Ramos (cell line): ENCODE measurements around the gene ERVMER34-1.

Source experiments
- in situ Hi-C: fragments of 300-500 bp; cut with MboI; formaldehyde crosslinking; loops from one replicate; pipeline ENCODE4 v1.14.3; 2022; ENCODE audit warnings: low sequenced_read_pairs; ENCODE audit not compliant: unreplicated experiment

The ERVMER34-1 gene, protein sequence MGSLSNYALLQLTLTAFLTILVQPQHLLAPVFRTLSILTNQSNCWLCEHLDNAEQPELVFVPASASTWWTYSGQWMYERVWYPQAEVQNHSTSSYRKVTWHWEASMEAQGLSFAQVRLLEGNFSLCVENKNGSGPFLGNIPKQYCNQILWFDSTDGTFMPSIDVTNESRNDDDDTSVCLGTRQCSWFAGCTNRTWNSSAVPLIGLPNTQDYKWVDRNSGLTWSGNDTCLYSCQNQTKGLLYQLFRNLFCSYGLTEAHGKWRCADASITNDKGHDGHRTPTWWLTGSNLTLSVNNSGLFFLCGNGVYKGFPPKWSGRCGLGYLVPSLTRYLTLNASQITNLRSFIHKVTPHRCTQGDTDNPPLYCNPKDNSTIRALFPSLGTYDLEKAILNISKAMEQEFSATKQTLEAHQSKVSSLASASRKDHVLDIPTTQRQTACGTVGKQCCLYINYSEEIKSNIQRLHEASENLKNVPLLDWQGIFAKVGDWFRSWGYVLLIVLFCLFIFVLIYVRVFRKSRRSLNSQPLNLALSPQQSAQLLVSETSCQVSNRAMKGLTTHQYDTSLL

DNA sequence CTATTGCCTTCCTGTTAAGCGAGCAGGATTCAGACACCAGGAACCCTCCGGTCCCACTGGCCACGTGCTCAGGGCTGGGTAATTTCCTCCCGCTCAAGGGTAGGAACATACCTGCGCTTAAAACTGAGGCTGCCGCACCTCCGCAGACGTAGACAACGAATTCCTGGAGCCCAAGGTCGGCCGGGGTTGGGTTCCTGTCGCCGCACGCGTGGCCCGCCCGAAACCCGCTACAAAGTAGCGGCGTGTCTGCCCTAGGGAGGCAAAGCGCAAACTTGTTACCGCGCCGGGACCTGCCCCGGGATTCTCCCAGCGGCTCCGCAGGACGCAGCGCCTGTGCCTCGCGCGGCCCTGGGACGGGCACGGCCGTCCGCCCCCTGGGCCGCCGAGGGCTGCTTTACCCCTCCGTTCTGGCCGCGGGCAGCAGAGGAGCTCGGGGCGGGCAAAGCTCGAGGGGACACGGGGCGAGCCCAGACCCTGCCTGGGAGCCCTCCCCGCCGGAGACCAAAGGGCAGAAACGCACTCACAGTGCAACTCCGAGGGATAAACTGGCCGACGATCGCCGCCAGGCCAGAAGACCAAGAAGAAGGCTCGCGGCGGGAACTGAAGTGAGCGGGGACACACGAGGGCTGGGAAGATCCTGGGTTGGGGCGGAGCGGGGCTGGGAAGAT lies at the start of gene ERVMER34-1:
Gene ERVMER34-1 (minus strand): TSS at position 607 of the 668 bp plus-strand sequence. CDS start 5,905 bp downstream, outside the sequence.
- in situ Hi-C loops: no loop called here

DNA sequence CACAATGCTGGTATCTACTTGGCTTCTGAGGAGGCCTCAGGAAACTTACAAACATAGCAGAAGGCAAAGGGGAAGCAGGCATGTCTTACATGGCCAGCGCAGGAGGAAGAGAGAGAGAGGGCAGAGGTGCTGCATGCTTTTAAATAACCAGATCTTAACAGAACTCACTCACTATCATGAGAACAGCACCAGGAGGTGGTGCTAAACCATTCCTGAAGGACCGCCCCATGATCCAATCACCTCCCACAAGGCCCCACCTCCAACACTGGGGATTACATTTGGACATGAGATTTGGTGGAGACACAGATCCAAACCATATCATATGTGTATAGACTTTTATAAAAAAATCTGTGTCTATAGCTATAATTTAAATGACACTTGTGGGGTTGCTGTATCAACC lies 48.6 kb upstream of the ERVMER34-1 start:
- in situ Hi-C loops: no loop called here

DNA sequence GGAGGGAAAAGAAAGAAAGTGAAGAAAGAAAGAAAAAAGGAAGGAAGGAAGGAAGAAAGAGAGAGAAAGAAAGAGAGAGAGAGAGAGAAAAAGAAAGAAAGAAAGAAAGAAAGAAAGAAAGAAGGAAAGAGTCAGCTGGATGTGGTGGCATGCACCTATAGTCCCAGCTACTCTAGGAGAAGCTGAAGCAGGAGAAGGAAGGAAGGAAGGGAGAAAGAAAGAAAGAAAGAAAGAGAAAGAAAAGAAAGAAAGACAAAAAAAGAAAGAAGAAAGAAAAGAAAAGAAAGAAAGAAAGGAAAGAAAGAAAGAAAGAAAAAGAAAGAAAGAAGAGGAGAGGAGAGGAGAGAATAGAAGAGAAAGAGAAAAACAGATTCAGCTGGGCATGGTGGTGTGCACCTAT lies 44.3 kb upstream of the ERVMER34-1 start:
- in situ Hi-C loops: no loop called here

DNA sequence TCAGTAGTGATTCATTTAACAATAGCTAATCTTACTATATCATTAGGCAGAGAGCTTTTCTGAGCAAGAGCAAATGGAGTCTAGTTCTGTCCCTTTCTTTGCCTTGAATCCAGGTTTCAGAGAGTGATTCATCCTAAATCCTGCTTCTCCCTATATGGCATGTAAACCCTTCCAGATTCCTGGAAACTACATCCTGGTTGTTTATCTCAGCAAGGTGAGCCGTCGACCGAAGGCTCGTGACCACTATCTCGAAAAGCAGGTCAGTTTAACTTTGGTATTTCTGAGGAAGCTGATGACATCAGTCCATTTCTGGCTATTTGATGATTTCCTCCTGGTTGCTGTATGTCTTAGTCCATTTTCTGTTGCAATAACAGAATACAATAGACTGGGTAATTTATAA lies 40.7 kb upstream of the ERVMER34-1 start:
- in situ Hi-C loops: no loop called here

DNA sequence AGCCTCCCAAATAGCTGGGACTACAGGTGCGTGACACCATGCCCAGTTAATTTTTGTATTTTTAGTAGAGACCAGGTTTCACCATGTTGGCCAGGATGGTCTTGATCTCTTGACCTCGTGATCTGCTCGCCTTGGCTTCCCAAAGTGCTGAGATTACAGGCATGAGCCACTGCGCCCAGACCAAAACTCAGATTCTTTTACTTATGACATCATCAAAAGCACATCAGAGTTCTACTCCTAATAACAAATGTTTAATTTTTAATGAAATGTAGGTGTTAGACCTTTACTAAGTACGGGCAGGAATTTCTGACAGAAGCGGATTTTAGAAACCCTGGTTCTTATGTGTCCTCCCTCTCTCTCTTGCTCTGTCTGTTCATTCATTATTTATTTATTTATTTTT lies 38.5 kb upstream of the ERVMER34-1 start:
- in situ Hi-C loops: no loop called here

DNA sequence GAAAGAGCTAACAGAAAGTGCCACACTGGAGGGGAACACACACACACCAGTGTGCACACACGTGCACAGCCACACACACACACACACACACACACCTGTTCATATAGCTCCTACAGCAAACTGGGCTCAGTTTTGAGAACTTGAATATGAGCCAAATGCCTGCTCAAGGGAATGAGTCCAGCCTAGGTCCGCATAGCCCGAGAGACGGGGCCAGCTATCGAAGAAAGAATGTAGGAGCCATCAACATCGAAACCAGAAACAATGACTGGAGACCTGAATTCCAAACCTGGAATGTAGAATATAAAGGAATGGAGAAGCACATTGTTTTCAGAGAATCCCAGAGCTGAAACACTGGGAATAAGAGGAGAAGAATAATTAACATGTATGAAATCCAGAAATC lies 37.6 kb upstream of the ERVMER34-1 start:
- in situ Hi-C loops: no loop called here

DNA sequence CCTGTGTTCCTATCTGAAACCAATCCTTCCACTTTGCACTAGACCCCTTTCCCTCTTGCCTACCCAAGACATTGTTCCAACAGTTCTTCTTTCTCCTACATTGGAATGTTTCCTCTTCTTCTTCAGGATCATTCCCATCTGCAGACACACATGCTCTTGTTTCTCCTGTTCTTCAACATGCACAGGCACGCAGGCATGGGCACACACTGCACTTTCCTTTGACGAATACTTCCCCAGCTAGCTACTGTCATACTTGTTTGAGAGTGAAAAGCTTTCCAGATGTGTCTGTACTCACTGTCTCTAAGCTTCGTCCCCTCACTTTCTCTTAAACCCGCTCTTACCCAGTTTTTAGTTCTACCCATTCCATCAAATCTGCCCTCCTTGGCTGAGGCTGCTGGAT lies 31.8 kb upstream of the ERVMER34-1 start:
- in situ Hi-C loops: no loop called here

DNA sequence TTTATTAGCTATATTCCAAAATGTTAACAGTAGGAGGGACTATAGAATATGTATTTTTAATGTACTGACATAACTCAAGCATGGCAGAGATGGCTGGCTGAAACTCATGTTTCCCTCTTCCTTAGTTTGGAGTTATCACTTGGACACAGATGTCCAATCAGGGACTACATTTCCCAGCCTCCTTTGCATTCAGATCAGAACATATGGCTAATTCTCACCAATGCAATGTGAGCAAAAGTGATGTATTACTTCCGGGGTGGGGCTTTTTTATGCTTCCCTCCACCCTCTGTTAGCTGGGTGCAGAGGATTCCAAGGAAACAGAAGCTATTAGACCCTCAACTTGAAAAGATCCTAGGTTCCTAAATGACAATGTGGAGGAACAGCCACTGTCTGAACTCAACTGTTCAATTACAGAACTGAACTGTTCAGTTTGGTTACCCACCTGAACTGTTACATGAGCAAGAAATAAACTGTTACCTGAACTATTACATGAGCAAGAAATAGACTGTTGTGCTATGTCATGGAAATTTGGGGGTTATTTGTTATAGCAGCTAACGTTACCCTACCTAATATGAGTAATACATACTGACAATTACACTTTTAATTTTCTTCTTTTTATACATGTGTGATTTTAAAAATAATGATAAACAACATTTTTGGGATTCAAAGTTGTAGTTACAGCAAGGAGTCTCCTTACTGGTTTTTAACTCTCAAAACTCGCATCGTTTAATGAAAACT lies 29.6 kb upstream of the ERVMER34-1 start:
- in situ Hi-C loops: no loop called here

DNA sequence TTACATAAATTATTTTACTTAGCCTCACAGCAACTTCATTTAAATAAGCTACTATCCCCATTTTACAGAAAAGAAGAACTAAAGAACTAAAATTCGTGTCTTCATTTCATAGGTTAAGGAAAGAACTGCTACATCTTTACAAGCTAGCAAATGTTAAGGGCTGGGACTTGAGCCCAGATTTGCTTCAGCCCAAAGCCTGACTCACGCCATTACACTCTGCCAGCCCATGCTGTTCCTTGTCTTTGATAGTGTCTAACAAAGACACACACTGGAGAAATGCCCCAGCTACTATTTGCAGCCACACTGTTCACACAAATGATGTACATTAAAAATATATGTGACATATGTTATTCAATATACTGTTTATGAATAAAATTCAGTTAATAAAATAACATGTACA lies 29.0 kb upstream of the ERVMER34-1 start:
- in situ Hi-C loops: no loop called here

DNA sequence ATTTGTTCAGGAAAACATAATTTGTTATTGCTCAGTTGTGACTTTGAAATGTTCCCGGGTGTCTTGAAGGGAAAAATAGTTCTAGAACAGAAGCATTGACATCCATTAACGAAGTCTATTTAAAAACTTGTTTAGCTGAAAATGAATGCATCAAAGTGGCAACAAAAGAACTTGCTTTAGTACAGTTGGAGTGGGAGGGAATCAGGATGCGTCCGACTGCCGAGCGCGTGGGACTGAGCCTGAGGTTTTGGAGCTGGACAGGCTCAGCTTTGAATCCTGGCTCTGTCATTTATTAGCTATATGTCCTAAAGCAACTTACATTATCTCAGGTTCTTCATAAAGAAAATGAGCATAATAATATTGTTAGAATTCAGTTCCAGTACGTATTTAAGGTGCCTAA lies 9.0 kb upstream of the ERVMER34-1 start:
- in situ Hi-C loops: no loop called here

DNA sequence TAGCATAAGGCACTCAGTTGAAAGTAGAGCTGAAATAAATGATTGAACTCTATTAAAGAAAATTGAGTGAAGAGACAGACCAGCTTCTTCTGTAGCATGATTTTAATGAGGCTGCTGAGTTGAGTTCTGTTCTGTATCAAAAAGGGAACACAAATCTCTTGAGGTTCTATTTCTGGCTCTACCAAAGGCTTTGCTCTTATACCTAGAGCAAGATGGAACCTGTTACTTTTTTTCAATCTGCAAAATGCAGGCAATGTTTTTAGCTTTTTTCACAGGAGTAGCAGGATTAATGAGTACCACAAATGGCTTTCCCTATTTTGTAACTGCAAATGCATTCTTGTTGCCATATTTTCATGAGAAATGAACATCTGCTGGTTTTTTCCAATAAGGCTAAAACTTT lies 4.2 kb upstream of the ERVMER34-1 start:
- in situ Hi-C loops: no loop called here

DNA sequence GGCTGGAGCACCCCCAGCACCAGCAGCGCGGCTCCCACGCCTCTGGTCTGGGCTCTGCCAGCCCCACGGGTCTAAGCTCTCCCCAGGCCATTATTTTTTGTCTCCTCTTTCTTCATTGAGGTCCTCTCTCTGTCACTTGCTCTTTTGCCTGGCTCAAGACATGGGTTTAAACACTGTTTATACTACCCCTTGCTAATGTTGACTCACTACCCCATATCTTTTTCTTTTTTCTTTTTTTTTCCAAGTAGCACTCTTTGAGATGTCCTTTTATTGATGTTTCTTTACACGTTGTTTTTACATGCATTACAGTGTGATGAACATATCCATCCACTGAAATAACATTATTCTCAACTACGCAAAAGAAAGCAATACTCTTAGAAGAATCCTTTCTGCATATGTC lies 1.7 kb upstream of the ERVMER34-1 start:
- in situ Hi-C loops: no loop called here

DNA sequence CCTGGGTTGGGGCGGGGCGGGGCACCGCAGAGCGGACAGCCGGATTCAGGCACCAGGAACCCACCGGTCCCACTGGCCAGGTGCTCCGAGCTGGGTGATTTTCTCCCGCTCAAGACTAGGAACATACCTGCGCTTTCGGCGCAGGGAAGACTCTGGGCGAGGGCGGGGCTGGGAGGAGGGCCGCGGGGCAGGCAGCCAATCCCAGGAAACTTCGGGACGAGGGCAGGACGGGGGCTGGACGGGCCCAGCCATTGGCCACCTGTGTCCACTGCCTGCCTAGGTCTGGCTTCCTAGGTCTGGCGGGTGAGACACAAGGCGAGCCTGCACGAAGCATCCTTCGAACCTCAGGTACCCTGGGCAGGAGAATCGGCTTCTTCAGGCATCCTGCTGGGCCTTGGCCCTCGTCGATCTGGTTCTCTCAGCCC lies 274 bp upstream of the ERVMER34-1 start:
- in situ Hi-C loops: no loop called here

DNA sequence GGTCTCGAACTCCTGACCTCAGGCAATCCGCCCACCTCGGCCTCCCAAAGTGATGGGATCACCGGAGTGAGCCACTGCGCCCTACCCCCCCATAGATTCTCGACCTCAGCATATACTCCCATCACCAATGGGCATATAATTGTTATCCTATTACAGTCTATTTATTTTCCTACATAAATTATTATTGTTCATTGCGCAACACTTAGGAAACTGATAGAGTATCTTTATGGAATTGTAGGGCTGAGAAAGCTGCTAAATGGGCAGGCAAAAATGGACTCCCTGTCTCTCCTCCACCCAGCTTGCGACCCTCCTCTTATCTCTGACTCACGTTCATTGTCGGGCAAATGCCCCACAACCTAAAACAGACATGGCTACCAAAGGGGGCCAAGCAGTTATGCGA lies 1.0 kb downstream of the ERVMER34-1 start:
- in situ Hi-C loops: no loop called here

DNA sequence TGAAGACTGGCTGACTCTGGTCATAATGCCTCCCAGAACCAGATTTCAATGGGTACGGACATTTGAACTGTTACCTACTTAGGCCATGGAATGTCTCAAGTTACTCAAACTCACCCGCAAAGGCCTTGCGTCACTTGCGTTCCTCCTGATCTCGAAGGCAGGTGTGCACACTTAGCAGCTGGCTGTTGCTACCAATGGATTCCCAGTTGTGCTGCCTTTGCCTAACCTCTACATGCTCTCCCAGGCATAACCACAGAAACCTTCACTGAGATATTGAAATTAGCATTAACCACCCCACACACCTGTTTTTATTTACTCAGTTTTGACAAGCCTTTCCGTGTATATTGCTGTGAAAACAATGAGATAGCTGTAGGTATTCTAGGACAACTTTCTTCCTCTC lies 2.8 kb downstream of the ERVMER34-1 start:
- in situ Hi-C loops: no loop called here

DNA sequence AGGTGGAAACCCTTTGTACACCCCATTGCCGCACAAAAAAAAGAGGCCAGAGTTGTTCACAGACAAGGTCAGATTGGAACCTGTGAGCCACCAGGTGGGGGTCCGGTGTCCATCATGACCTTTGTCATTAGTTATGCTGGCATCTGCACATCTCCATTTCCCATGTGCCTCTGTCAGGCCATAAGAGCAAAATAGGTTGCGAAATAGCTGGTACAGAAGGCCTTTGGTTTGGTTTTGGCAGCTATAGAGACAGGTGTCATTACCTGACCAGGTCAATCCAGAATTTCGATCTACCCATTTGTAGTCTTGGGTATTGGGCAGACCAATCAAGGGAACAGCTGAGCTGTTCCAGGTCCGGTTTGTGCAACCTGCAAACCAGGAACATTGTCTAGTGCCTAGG lies 6.6 kb downstream of the ERVMER34-1 start:
- in situ Hi-C loops: no loop called here

DNA sequence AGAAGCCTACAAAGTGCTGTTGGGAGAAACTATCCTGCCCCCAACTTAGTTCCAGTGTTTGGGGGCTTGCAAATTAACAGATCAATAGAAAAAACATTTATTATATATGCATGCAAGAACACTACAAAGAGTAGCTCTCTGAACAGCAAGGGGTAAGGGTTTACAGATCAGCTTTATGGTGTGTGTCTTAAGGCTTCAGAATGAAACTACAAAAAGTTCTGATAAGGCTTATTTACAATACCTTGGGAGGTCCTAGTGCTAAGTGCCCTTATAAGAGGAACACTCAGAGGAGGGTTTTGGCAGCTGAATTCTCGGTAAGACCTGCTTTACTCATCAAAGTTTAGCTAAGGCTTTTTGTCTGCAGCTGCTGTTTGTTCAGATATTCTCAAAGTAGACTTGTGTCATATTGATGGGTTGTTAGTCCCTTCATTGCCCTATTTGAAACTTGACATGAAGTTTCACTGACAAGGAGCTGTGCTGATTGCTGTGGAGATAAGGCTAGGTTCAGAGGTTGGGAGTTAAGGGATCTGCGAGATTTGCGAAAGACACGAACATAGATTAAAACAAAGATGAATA lies 7.7 kb downstream of the ERVMER34-1 start:
- in situ Hi-C loops: no loop called here

DNA sequence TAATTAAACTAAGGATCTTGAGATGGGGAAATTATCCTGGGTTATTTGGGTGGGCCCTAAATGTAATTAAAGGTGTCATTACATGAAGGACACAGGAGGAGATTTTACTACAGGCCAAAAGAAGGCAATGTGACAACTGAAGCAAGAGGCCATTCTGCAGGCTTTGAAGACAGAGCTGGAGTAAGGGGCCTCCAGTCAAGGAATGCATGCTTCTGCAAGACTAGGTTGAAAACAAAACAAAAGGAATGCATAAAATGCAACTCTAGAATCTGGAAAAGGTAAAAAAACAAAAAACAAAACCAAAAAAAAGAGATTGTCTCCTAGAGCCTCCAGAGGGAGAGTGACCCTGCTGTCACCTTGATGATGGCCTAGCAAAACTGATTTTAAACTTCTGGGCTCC lies 21.6 kb downstream of the ERVMER34-1 start:
- in situ Hi-C loops: no loop called here

DNA sequence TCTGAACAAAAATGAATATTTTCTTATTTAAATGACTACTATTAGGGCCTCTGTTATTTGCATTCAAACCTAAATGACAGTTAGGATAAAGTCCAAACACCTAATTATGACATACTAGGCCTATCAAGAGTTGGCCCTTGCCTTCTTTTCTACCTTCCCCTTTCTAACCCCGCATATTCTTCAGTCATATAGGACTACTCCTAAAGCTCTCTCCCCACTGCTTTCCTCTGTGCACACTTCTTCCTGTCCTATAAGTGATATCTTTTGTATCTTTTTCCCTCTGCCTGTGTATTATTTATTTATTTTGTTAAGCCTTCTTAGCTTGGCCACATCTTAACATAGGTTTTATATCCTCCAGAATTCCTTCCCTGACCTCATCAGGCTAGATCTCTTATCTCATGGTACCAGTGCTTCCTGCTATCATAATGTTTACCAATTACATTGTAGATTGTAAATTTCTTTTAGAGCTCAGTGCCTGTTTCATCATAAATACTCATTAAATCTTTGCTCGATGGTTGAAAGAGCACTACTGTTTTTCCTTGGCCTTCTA lies 22.5 kb downstream of the ERVMER34-1 start:
- in situ Hi-C loops: no loop called here
